MV-4-11 (cell line): ENCODE results near the gene SNAP91.
A peak's percentile ranks its signal among the peaks of the same experiment; 100 is the strongest.

Experiments
- DNase-seq: peaks from one replicate; lab custom pipeline; 2025; lab: John Stamatoyannopoulos, UW

The SNAP91 gene

GRCh38 chr6:83546636-83547035 lies 162.3 kb downstream of the SNAP91 start:
- DNase-seq, result peak; percentile 58

DNA sequence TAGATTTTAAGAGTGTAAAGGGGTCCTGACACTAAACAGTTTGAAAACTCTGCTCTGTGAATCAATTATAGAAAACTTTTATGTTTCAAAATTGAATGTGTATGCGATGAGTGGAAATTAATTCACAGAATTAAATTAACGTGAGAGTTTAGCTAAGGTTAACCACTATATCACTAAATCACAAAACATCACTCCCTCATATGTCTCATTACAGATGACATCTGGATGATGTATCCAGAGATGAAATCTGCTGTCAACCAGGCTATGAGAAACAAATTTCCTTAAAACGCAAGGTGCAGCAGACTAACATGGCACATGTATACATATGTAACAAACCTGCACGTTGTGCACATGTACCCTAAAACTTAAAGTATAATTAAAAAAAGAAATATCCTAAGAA lies 169.2 kb downstream of the SNAP91 start:
- DNase-seq, result no peak

DNA sequence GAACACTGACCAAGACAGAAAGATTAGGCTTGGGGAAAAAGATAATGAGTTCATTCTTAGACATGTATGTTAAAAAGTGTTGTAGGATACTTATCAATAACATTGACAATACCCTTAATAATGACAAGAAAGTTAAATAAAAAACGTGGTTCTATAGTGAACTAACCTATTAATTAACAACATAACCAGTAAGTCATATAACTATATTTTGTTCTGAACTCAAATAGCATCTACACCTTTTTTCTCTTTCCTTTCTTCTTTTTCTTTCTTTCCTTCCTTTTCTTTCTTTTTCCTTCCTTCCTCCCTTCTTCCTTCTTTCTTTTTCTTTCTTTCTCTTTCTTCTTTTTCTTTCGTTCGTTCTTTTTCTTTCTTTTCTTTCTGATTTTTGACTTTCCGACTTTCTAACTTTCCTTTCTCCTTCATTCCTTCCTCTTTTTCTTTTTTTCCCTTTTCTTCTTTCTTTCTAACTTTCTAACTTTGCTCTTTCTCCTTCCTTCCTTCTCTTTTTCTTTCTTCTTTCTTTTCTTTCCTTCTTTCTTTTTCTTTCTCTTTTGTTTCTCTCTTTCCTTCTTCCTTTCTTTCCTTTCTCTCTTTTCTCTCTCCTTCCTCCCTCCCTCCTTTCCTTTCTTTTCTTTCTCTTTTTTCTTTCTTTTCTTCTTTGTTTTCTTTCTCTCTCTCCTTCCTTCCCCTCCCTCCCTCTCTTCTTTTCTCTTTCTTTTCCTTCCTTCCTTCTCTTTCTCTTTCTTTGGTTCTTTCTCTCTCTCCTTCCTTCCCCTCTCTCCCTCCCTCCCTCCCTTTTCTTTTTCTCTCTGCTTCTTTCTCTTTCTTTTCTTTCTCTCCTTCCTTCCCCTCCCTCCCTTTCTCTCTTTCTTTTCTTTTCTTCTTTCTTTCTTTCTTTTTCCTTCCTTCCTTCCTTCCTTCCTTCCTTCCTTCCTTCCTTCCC lies 172.0 kb downstream of the SNAP91 start:
- DNase-seq, result no peak

- peak; percentile 32 for DNase-seq
These were observed 172.8 kb downstream of the SNAP91 start for GRCh38 chr6:83536034-83536646.

GRCh38 chr6:83518816-83519480 lies 190.0 kb downstream of the SNAP91 start:
- DNase-seq, result no peak

- no peak for DNase-seq
These were observed 191.4 kb downstream of the SNAP91 start for GRCh38 chr6:83517500-83517899.

DNA sequence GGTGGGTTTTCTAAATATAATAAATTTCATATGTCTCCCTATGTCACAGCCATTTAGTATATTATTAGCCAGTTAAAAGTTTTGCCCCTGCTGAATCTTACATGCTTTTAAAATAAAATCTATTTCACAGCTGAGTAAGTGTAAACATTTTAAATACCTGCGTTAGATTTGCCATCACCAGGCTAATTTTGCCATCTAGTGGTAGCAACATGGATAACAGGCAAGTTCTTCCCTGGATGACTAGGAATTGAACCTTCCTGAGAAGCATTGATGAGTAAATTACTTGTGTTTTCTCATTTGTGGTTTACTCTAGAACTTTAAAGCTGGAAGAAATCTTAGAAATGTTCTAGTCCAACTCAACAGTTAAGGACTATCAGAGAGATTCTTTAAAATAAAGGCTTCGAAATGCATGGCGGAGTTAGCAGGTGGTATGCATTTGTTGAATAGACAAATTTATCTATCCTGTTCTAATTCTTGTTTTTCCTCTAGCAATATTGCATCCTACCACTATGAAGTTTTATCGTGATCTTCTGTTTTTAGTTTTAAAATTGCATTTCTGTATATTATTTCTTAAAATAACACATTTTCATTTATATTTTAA lies 193.9 kb downstream of the SNAP91 start:
- peak; percentile 47 for DNase-seq

- DNase-seq, result no peak
These were observed 194.4 kb downstream of the SNAP91 start for GRCh38 chr6:83514466-83514865.

DNA sequence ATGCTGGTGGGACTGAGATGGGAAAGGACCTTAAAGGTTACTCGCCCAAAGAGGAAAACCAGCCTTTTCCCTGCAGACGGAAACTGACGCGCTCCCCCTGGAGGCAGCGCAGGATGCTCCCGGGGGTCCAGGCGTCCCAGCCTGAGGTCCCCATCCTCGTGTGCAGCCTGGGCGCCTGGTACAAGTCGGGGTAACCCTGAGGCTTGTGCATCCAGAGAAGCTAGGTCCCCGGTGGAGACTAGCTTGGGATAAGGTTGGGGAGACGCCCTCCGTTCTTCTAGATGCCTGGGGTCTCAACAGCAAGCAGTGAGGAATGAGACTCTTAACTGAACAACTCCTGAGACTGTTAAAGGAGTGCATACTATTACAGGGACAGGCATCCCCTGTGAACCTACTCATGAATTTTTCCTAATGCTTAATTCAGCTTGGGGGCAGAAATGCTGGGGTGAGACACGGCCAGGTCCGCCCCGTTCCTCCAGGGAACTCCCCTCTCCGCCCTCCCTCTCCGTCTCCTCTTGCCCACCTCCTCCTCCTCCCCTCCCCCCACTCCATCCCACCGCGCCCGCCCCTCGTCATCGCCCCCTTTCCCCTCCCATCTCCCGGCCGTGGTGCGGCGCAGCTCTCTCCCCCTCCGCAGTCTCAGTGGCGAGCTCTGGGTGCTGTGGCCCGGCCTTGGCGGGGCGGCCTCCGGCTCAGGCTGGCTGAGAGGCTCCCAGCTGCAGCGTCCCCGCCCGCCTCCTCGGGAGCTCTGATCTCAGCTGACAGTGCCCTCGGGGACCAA lies 196.8 kb downstream of the SNAP91 start, which contains the start of gene PRSS35:
TSS of gene PRSS35 (plus strand) at position 634 of the 781 bp plus-strand sequence. CDS start 10,908 bp downstream, outside the sequence.
- DNase-seq, result peak; percentile 19

DNA sequence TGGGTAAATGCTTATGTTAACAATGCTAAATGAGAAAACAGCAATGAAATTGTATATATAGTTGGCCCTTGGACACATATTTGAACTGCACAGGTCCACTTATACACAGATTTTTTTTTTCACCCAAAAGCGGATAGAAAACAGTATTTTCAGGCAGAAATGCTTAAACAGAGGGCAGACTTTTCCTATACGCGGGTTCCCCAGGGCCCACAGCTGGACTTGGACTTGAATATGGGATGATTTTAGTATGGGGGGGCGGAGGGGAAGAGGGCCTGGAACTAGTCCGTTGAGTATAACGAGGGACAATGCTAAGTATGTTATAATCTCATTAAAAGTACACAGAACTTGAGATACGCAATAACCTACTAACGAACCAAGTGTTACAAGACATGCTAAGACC lies 197.6 kb downstream of the SNAP91 start:
- DNase-seq, result no peak

DNA sequence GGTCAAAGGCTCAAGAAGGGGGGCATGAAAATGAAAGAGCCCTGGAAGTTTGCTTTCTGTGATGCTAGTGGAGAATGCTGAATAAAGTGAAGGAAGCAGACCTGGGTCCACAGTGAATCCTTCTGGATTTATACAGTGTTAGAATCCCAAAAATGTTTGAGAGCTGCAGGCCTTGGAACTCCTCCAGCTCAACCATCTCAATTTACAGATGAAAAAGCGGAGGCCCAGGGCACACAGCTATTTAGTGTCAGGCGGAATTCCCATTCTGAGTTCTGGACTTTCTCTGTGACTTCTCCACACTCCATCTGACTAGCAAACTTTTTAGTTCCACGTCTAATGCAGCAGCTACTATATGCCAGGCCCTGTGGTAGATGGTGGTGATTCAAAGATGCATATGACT lies 198.1 kb downstream of the SNAP91 start:
- no peak for DNase-seq

DNA sequence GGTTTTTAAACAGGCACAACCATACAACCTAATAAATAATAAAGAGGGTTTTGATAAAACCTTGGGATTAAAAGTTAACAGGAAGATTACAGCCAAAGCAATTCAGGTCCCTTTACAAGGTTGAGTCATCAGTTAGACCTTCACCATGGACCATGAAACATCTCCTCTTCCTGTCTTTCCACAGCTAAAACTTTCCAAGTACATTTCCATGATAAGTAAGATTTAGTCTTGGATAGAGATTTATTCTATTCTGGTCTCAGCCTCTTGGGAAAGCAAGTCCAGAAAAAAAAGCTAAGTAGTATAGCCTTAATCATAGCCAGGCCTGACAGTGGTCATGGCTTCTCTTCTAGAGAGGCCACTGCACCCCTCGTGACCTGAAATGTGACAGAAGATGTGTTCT lies 199.5 kb downstream of the SNAP91 start:
- no peak for DNase-seq

DNA sequence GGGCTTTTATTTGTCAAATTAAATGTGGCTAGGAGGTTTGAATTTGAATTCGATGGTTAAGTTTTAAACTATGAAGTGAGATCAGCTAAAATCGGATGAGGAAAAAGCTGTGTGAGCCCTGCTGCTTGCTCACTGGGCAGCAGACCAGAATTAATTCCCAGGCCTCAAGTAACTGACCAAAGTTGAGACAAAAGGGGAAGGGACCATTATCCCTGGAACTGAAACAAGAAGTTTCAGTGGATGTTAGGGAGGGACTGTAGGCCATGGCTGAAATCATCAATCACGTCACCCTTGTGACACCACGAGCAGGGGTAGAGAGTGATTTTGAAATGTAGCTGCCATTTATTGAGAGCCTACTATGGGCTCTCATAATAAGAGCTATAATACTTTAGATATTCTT lies 203.5 kb downstream of the SNAP91 start:
- peak; percentile 83 for DNase-seq
